Body of pancreas (tissue), 4 donors: ENCODE data around the gene PLA2G4D. TPM values are rescaled to one million over a fixed set of nuclear protein-coding genes. Genes with fewer than 3 reads are reported as not detected.

ENCODE experiments used
- ATAC-seq: fragments of 150-250 bp; one replicate; pipeline ENCODE4 v1.9.1; 2016
- DNase-seq, 4 donors: peaks; one replicate each; pipeline ENCODE4 v3.0.0-alpha.2; 2019
- H3K27ac ChIP-seq, 4 donors: fragments of 200-600 bp; sonication (generic); 1 replicate in 3 of 4; 2 replicates in 1 of 4; pipeline versions ENCODE4 v1.5.1 to v1.6.1; 2016 to 2019; ENCODE audit warnings: mild to moderate bottlenecking in 1 of 4, mixed read lengths in 1 of 4, moderate library complexity in 1 of 4
- H3K27me3 ChIP-seq, 2 donors: fragments of 200-600 bp; sonication (generic); one replicate each; pipeline ENCODE4 v1.6.0; 2016; ENCODE audit warnings: mild to moderate bottlenecking in 1 of 2
- H3K36me3 ChIP-seq, 2 donors: fragments of 200-600 bp; sonication (generic); replicated peaks in 1 of 2; 2 replicates each; pipeline ENCODE4 v1.5.1; 2016; ENCODE audit warnings: low read depth in 2 of 2; ENCODE audit not compliant: insufficient read depth in 1 of 2
- H3K4me1 ChIP-seq: fragments of 200-600 bp; sonication (generic); one replicate; pipeline ENCODE4 v1.6.0; 2016
- H3K4me3 ChIP-seq, 2 donors: fragments of 200-600 bp; sonication (generic); 1 replicate in 1 of 2; 2 replicates in 1 of 2; pipeline ENCODE4 v1.5.1; 2016 to 2019
- H3K9me3 ChIP-seq, 3 donors: fragments of 200-600 bp; sonication (generic); 1 replicate in 2 of 3; 2 replicates in 1 of 3; pipeline ENCODE4 v1.5.1; 2016
- CTCF ChIP-seq, 7 experiments: fragments of 450-650 bp in 4 of 7; fragments of 200-600 bp in 3 of 7; sonication (generic) in 3 of 7; IDR thresholded peaks; one replicate each; pipeline ENCODE4 v1.5.1; 2016 to 2019; ENCODE audit warnings: antibody characterized with exemption in 7 of 7
- POLR2A ChIP-seq, 3 donors: fragments of 450-650 bp; IDR thresholded peaks; one replicate each; pipeline ENCODE4 v1.6.1; 2016; ENCODE audit warnings: antibody characterized with exemption in 3 of 3, mild to moderate bottlenecking in 2 of 3
- WGBS, 2 donors: methylation state at CpG; one replicate each; pipeline ENCODE4 v1.1.5; 2017; 5-methylcytosine and 5-hydroxymethylcytosine counted together
- intact Hi-C: fragments of 100-400 bp; cut with DNase I; formaldehyde crosslinking; loops from one replicate; pipeline ENCODE4 v1.15.1; 2023
- total RNA-seq, 2 donors: library from RNA; depleted of rRNA; stranded (reverse); fragments of >200 nt; gene quantifications; one replicate each; pipeline ENCODE4 v1.1.0, GENCODE V29; 2016

The PLA2G4D gene
- total RNA-seq, 2 donors from 2014 or later: not detected

GRCh38 chr15:42032376-42033213 is 61.8 kb downstream of the PLA2G4D start:
- Histone ChIP-seq H3K27ac (no peak overlapping the region), H3K4me3 (no peak overlapping the region), H3K4me1 (no peaks in the 10 kb centered on the region), H3K27me3 (no peaks in the 10 kb centered on the region), H3K36me3 (no peaks in the 10 kb centered on the region), H3K9me3 (no peaks in the 10 kb centered on the region)
- no peak for TF ChIP-seq CTCF (IDR thresholded peaks at IDR 0.05)
- no peak for TF ChIP-seq POLR2A (IDR thresholded peaks at IDR 0.05)
- 88 to 90% methylated on average over 9 of the region's 9 CpGs for WGBS, 2 donors
- no peak for DNase-seq
- ATAC-seq: no peak
- intact Hi-C loops: no loop called here

- Histone ChIP-seq H3K9me3 (no peaks in the 10 kb centered on the region), H3K4me3 (no peak overlapping the region), H3K27me3 (no peaks in the 10 kb centered on the region), H3K27ac (no peak overlapping the region), H3K4me1 (no peaks in the 10 kb centered on the region), H3K36me3 (no peaks in the 10 kb centered on the region)
- DNase-seq: no peak
- intact Hi-C loops: no loop called here
- no peak for ATAC-seq
- 65 to 69% methylated on average over 6 of the region's 6 CpGs for WGBS, 2 donors
- TF ChIP-seq POLR2A (IDR thresholded peaks at IDR 0.05) (no peak), CTCF (IDR thresholded peaks at IDR 0.05) (no peak)
Observed at GRCh38 chr15:42031198-42031915, 63.0 kb downstream of the PLA2G4D start.

- WGBS, 2 donors: 81 to 86% methylated on average over 7 of the region's 7 CpGs
- Histone ChIP-seq H3K27ac (no peak overlapping the region), H3K4me3 (no peak overlapping the region), H3K27me3 (no peaks in the 10 kb centered on the region), H3K36me3 (no peaks in the 10 kb centered on the region), H3K9me3 (no peaks in the 10 kb centered on the region), H3K4me1 (no peaks in the 10 kb centered on the region)
- ATAC-seq: no peak
- no peak for TF ChIP-seq POLR2A (IDR thresholded peaks at IDR 0.05)
- no peak for TF ChIP-seq CTCF (IDR thresholded peaks at IDR 0.05)
- no peak for DNase-seq
- intact Hi-C loops: no loop called here
Observed at GRCh38 chr15:42027521-42027920, 66.8 kb downstream of the PLA2G4D start.

GRCh38 chr15:42024303-42024702 is 70.1 kb downstream of the PLA2G4D start:
- no peak overlapping the region for H3K4me3 ChIP-seq
- H3K27ac ChIP-seq: no peak overlapping the region
- 66% methylated on average over 4 of the region's 4 CpGs; no CpG with 5 or more reads in 1 of the 2 donors for WGBS, 2 donors
- no peak for TF ChIP-seq CTCF (IDR thresholded peaks at IDR 0.05)
- TF ChIP-seq POLR2A (IDR thresholded peaks at IDR 0.05): no peak
- no peaks in the 10 kb centered on the region for H3K36me3 ChIP-seq
- H3K27me3 ChIP-seq: no peaks in the 10 kb centered on the region
- no peaks in the 10 kb centered on the region for H3K9me3 ChIP-seq
- no peaks in the 10 kb centered on the region for H3K4me1 ChIP-seq
- no peak for ATAC-seq
- intact Hi-C loops: no loop called here
- DNase-seq: no peak
